Calu3 (cell line): Measurements from ENCODE around the gene TLCD4. TPM values are rescaled to one million over a fixed set of nuclear protein-coding genes. Genes with fewer than 3 reads are reported as not detected.

Source experiments
- BruUV-seq: library from RNA; stranded (reverse); fragments of 400-500 nt; replicated peaks from 2 replicates; lab custom pipeline; 2021; lab: Mats Ljungman, UMichigan
- CTCF ChIA-PET: fragments of 300-600 bp; sonication (Branson Sonifier 250); formaldehyde crosslinking; loops from one replicate; lab custom pipeline; 2022; ENCODE audit warnings: antibody characterized with exemption; lab: Charles Lee
- DNase-seq: peaks from one replicate; pipeline ENCODE4 v3.0.0; 2022
- H3K27ac Mint-ChIP-seq: one replicate; pipeline ENCODE4 v1.8.0; 2022; ENCODE audit warnings: mixed read lengths; ENCODE audit not compliant: unreplicated experiment
- H3K27me3 Mint-ChIP-seq: one replicate; pipeline ENCODE4 v1.8.0; 2022; ENCODE audit warnings: mixed read lengths; ENCODE audit not compliant: unreplicated experiment
- H3K36me3 Mint-ChIP-seq: one replicate; pipeline ENCODE4 v1.8.0; 2022; ENCODE audit warnings: mild to moderate bottlenecking, moderate library complexity, mixed read lengths; ENCODE audit not compliant: insufficient read depth, unreplicated experiment
- H3K4me1 Mint-ChIP-seq: one replicate; pipeline ENCODE4 v1.8.0; 2022; ENCODE audit warnings: mild to moderate bottlenecking, low read depth, mixed read lengths; ENCODE audit not compliant: unreplicated experiment
- H3K4me3 Mint-ChIP-seq: one replicate; pipeline ENCODE4 v1.8.0; 2022; ENCODE audit warnings: mild to moderate bottlenecking, low read depth, moderate library complexity, mixed read lengths; ENCODE audit not compliant: unreplicated experiment
- H3K9me3 Mint-ChIP-seq: one replicate; pipeline ENCODE4 v1.8.0; 2022; ENCODE audit warnings: low read depth, mixed read lengths; ENCODE audit not compliant: unreplicated experiment
- intact Hi-C: fragments of 100-400 bp; cut with micrococcal nuclease; formaldehyde crosslinking; loops from one replicate; pipeline ENCODE4 v1.10.0; 2022; ENCODE audit not compliant: unreplicated experiment
- total RNA-seq: library from RNA; stranded (reverse); gene quantifications from 2 replicates; pipeline ENCODE4 v1.2.3, GENCODE V29; 2022
- TF ChIP-seq, protein P1 (sequence below): fragments of 200-600 bp; IDR thresholded peaks from one replicate; pipeline ENCODE4 v1.8.0; 2022; ENCODE audit warnings: antibody characterized with exemption; ENCODE audit not compliant: unreplicated experiment

The TLCD4 gene
- total RNA-seq, 1 experiment from 2014 or later = 52.1 TPM

DNA sequence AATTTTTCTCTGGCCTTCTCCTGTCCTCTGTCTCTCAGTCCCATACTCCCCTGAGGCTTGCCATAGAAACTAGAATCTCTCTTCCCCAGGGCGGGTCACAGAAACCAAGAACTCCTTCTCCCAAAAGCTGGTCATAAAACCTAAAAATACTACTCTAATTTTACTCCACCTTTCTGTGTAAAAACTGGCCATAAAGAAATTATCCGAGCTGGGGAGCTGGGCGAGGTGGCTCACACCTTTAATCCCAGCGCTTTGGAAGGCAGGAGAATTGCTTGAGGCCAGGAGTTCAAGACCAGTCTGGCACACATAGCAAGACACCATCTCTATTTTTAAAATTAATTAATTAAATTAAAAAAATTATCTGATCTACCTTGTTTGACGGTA lies 47.5 kb upstream of the TLCD4 start:
- BruUV-seq = no TSS peak
- peaks cover 44% of the 10 kb centered on the region for H3K4me1 Mint-ChIP-seq
- intact Hi-C loops = loop anchor here (5.0 kb wide), 1 partner anchor 163 kb away; the partner anchor contains the start of gene RWDD3
- TF ChIP-seq, protein P1, sequence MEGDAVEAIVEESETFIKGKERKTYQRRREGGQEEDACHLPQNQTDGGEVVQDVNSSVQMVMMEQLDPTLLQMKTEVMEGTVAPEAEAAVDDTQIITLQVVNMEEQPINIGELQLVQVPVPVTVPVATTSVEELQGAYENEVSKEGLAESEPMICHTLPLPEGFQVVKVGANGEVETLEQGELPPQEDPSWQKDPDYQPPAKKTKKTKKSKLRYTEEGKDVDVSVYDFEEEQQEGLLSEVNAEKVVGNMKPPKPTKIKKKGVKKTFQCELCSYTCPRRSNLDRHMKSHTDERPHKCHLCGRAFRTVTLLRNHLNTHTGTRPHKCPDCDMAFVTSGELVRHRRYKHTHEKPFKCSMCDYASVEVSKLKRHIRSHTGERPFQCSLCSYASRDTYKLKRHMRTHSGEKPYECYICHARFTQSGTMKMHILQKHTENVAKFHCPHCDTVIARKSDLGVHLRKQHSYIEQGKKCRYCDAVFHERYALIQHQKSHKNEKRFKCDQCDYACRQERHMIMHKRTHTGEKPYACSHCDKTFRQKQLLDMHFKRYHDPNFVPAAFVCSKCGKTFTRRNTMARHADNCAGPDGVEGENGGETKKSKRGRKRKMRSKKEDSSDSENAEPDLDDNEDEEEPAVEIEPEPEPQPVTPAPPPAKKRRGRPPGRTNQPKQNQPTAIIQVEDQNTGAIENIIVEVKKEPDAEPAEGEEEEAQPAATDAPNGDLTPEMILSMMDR = no peak
- H3K4me3 Mint-ChIP-seq = no peak overlapping the region
- CTCF ChIA-PET = interaction anchor here (1.3 kb wide), 1 partner anchor 11 kb away, joined by 3 read pairs; no protein-coding TSS in a partner anchor
- no peaks in the 10 kb centered on the region for H3K27me3 Mint-ChIP-seq
- no peak for DNase-seq
- peaks cover 16% of the 10 kb centered on the region for H3K36me3 Mint-ChIP-seq
- no peaks in the 10 kb centered on the region for H3K9me3 Mint-ChIP-seq
- no peak overlapping the region for H3K27ac Mint-ChIP-seq

DNA sequence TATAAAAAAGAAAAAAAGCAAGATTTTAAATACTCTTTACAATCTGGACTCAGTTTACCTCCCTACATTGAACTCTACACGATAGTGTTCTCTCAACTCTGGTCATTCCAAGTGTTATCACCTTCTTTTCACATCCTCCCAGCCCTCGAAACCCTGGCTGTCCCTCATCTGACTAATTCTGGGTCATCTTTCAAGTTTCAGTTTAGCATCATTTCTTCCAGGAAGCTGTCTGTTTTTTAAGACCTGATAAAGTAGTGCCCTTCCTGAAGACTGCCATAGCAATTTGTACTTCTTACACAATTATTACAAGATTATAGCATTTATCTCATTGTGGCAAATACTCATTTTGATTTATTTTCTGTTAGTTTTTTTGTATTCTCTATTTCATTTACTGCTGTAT lies 45.6 kb upstream of the TLCD4 start:
- no peak overlapping the region for H3K27ac Mint-ChIP-seq
- intact Hi-C loops = loop anchor here (5.0 kb wide), 1 partner anchor 161 kb away; the partner anchor contains the start of gene RWDD3
- peak overlapping the region; percentile 96 for H3K4me3 Mint-ChIP-seq
- peaks cover 16% of the 10 kb centered on the region for H3K36me3 Mint-ChIP-seq
- no peaks in the 10 kb centered on the region for H3K27me3 Mint-ChIP-seq
- no TSS peak for BruUV-seq
- peaks cover 44% of the 10 kb centered on the region for H3K4me1 Mint-ChIP-seq
- TF ChIP-seq, protein P1 = no peak
- CTCF ChIA-PET = no interaction called here
- no peak for DNase-seq
- no peaks in the 10 kb centered on the region for H3K9me3 Mint-ChIP-seq

DNA sequence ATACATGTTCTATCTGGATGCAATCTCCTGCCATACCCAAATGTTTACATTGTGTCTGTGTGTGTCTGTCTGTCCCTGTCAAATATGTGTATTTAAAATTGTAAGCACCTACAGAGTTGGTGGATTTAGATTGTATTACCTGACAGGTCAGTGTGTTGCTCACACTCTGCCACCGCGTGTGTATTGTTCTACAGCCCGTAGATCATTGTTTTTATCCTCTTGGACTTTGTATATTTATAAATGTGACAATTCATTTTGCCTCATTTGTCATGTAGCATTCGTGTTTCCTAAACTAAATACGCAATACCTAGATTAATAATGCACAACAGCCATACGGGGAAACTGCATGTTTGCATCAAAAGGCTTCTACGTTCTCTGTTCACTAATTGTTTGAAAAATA lies 45.0 kb upstream of the TLCD4 start:
- TF ChIP-seq, protein P1 = no peak
- intact Hi-C loops = loop anchor here (5.0 kb wide), 1 partner anchor 160 kb away; the partner anchor contains the start of gene RWDD3
- Mint-ChIP-seq H3K27me3 (no peaks in the 10 kb centered on the region), H3K27ac (peak overlapping the region; percentile 87), H3K36me3 (peaks cover 16% of the 10 kb centered on the region), H3K9me3 (no peaks in the 10 kb centered on the region), H3K4me3 (peak overlapping the region; percentile 96), H3K4me1 (peaks cover 43% of the 10 kb centered on the region)
- BruUV-seq = TSS peak; percentile 77
- no peak for DNase-seq
- CTCF ChIA-PET = interaction anchor here (1.3 kb wide), 1 partner anchor 12 kb away, joined by 4 read pairs; no protein-coding TSS in a partner anchor

DNA sequence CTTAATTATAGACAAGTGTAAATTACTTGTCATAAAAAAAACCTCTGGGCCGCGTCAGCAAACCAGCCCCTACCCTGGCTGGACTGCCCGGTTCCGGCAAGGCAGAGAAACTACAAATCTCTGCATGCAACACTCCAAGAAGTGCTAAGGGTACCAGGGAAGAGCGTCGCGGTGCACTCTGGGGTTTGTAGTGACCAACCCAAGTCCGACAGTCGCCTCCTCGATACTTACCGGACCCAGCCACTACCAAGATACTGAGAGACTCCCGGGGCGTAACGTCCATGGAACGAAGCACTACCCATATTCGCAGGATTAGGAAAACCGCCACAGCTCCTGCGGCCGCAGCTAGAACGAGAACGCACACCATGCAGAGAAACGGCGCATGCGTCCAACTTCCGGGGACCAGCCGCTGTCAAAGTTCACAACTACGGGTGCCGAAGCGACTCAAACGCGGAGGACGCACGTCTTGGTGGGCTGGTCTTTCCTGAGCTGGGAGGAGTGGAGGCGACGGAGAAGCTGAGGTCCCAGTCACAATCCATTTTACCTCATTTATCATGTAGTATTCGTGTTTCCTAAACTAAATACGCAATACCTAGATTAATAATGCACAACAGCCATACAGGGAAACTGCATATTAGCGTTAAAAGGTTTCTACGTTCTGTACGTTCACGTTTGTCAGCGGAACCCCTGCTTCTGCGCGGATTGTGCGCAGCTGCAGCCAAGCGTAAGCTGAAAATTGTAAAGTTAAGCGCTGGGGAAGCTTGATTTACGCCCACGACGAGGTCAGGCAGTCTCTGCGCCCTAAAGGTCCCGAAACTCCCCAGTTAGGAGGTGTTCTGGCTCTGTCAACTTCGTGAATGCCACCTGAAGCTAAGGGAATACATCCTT lies 44.4 kb upstream of the TLCD4 start, which contains the start of gene ALG14:
Gene ALG14, minus strand, starts transcription at position 420 of the 888 bp plus-strand sequence. Its CDS starts 53 bp downstream, at position 367.
- no peaks in the 10 kb centered on the region for H3K27me3 Mint-ChIP-seq
- H3K4me3 Mint-ChIP-seq = peak within 1 kb of the TSS; percentile 96
- peak within 1 kb of the TSS; percentile 87 for H3K27ac Mint-ChIP-seq
- peaks cover 16% of the 10 kb centered on the region for H3K36me3 Mint-ChIP-seq
- peak; percentile 89 for DNase-seq
- TF ChIP-seq, protein P1 = no peak
- no peaks in the 10 kb centered on the region for H3K9me3 Mint-ChIP-seq
- intact Hi-C loops = loop anchor here (5.0 kb wide), 1 partner anchor 160 kb away; the partner anchor contains the start of gene RWDD3
- CTCF ChIA-PET = interaction anchor here (0.7 to 1.5 kb wide), 4 partner anchors 11 to 185 kb away, joined by 3 to 14 read pairs (median 4); partner anchors contain the start of gene RWDD3
- no TSS peak for BruUV-seq
- H3K4me1 Mint-ChIP-seq = peaks cover 36% of the 10 kb centered on the region
